Measurements from ENCODE around the gene PPP1R3E.

PPP1R3E gene

DNA sequence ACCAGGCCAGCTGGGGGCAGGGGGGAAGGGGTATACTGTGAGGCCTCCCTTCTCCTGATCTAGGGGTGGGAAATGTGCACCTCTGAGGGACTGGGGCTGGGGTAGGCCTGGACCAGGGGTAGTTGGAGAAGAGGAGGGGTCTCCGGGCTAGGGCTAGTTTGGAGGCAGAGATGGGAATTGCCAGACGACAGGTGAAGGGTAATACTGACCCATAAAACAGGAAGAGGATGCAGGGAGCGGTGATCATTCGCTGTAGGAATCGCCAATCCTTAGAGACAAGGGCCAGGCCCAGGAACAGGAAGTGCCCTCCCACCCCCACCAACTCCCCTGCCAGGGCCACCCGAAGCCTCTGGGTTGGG is 45.6 kb upstream of the PPP1R3E start:
- no peaks in the 10 kb centered on the region for H3K4me1 ChIP-seq (ENCODE audit: low read length)
- TF ChIP-seq EZH2phosphoT487 (IDR thresholded peaks at IDR 0.05; ENCODE audit: low read depth) (no peak), CTCF (IDR thresholded peaks at IDR 0.05; ENCODE audit: low read depth, low read length) (no peak)
- H3K4me2 ChIP-seq (ENCODE audit: low read length), result no peak overlapping the region
- H2AFZ ChIP-seq (ENCODE audit: low read depth, low read length), result no peak overlapping the region
- no peaks in the 10 kb centered on the region for H4K20me1 ChIP-seq (ENCODE audit: insufficient read depth, low read length)
- H3K79me2 ChIP-seq (ENCODE audit: low read length), result no peaks in the 10 kb centered on the region
- H3K27me3 ChIP-seq (ENCODE audit: low read depth, low read length), result 0 out of 2 replicates have a peak, but pooled peaks cover 2% of the 10 kb centered on the region
- H3K9ac ChIP-seq (ENCODE audit: low read length), result no peak overlapping the region
- H3K27ac ChIP-seq (ENCODE audit: low read length), result no peak overlapping the region
- H3K9me3 ChIP-seq (ENCODE audit: insufficient read depth, low read length), result no peaks in the 10 kb centered on the region
- H3K36me3 ChIP-seq (replicated peaks; ENCODE audit: low read depth, low read length), result no peaks in the 10 kb centered on the region
- no peak overlapping the region for H3K4me3 ChIP-seq (ENCODE audit: low read length)

DNA sequence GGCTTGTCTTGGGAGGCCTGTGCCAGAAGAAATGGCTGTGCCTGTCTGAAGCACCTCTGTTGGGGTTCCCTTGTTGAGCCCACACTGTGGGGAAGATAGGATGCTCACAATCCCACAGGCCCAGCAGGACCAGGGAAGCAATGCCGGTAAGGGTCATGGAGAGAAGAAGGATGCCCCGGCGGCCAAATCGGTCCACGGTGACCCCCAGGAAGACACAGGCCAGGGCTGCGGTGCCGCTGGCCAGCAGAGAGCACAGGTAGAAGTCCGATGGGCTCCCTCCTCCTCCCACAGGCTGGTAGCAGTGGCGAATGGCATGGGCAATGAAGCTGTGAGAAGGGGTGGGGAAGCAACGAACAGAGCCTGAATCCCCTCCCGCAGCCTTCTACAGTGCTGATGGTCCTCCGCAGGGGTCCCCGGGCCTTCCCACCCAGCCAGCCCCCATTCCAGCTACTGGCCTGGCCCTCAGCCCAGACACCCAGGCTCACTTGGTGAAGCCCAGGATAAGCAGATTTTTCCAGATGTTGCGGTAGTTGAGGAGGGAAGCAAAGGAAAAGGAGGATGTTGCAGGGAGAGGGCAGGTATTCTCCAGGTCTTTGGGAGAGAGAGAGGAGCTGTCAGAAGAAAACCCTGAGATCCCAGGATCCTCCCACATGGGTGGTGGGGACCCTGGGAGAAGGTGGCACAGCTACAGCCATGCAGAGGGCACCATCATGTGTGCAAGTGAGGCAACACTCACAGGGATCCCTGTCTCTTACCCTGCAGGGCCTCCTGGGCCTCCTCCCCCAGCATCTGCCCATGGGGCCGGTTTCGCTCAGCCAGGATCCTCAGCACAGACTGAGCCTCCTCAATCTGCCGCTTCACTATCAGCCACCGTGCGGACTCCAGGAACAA is 45.0 kb upstream of the PPP1R3E start:
- Histone ChIP-seq H3K36me3 (replicated peaks; ENCODE audit: low read depth, low read length) (no peaks in the 10 kb centered on the region), H3K4me3 (ENCODE audit: low read length) (no peak overlapping the region), H3K9me3 (ENCODE audit: insufficient read depth, low read length) (no peaks in the 10 kb centered on the region), H3K9ac (ENCODE audit: low read length) (no peak overlapping the region), H3K4me2 (ENCODE audit: low read length) (no peak overlapping the region), H2AFZ (ENCODE audit: low read depth, low read length) (no peak overlapping the region), H3K27ac (ENCODE audit: low read length) (no peak overlapping the region), H3K27me3 (ENCODE audit: low read depth, low read length) (no peaks in the 10 kb centered on the region), H3K4me1 (ENCODE audit: low read length) (no peaks in the 10 kb centered on the region), H4K20me1 (ENCODE audit: insufficient read depth, low read length) (no peaks in the 10 kb centered on the region), H3K79me2 (ENCODE audit: low read length) (no peaks in the 10 kb centered on the region)
- TF ChIP-seq EZH2phosphoT487 (IDR thresholded peaks at IDR 0.05; ENCODE audit: low read depth) (no peak), CTCF (IDR thresholded peaks at IDR 0.05; ENCODE audit: low read depth, low read length) (no peak)

DNA sequence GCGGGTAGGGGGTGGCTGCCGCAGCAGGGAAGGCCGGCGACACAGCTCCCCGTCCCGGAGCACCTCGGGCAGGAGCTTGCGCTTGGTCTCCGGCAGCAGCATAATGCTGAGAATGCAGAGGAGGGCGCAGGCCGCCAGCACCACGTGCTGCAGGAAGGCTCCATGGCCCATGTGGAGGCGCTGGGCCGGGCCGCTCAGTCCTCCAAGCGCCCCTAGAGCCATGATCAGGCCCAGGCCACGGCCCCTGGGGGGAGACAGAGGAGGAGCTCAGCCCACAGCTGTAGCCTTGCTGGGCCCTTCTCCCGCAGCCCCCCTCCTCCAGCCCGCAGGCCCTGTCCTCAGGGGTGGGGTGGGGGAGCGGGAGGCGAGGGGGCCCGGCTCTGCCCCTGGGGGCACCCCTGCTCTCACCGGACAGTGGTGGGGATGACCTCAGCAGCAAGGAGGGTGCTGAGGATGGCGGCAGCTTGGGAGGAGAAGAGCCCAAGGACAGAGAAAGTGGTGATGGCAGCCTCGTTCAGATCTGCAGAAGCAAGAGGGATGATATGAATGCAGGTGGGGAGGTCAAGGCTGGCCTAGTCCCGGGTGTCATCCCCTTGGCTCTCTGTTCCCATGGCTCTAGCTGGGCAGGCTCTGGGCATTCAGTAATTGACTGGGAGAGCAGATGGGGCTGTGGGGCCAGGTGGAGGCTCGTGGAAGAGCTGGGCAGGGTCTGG is 44.2 kb upstream of the PPP1R3E start:
- Histone ChIP-seq H2AFZ (ENCODE audit: low read depth, low read length) (no peak overlapping the region), H4K20me1 (ENCODE audit: insufficient read depth, low read length) (no peaks in the 10 kb centered on the region), H3K4me2 (ENCODE audit: low read length) (no peak overlapping the region), H3K27ac (ENCODE audit: low read length) (no peak overlapping the region), H3K9ac (ENCODE audit: low read length) (no peak overlapping the region), H3K36me3 (replicated peaks; ENCODE audit: low read depth, low read length) (no peaks in the 10 kb centered on the region), H3K4me3 (ENCODE audit: low read length) (no peak overlapping the region), H3K27me3 (ENCODE audit: low read depth, low read length) (no peaks in the 10 kb centered on the region; the same call in 1 of the 2 replicates), H3K4me1 (ENCODE audit: low read length) (no peaks in the 10 kb centered on the region), H3K9me3 (ENCODE audit: insufficient read depth, low read length) (no peaks in the 10 kb centered on the region), H3K79me2 (ENCODE audit: low read length) (no peaks in the 10 kb centered on the region)
- no peak for TF ChIP-seq CTCF (IDR thresholded peaks at IDR 0.05; ENCODE audit: low read depth, low read length)
- no peak for TF ChIP-seq EZH2phosphoT487 (IDR thresholded peaks at IDR 0.05; ENCODE audit: low read depth)

- Histone ChIP-seq H3K9me3 (ENCODE audit: insufficient read depth, low read length) (0 out of 2 replicates have a peak, but pooled peaks cover 2% of the 10 kb centered on the region), H3K4me1 (ENCODE audit: low read length) (no peaks in the 10 kb centered on the region), H3K4me2 (ENCODE audit: low read length) (no peak overlapping the region), H3K79me2 (ENCODE audit: low read length) (no peaks in the 10 kb centered on the region), H3K36me3 (replicated peaks; ENCODE audit: low read depth, low read length) (no peaks in the 10 kb centered on the region), H3K4me3 (ENCODE audit: low read length) (no peak overlapping the region), H2AFZ (ENCODE audit: low read depth, low read length) (no peak overlapping the region), H4K20me1 (ENCODE audit: insufficient read depth, low read length) (no peaks in the 10 kb centered on the region), H3K9ac (ENCODE audit: low read length) (no peak overlapping the region), H3K27ac (ENCODE audit: low read length) (no peak overlapping the region), H3K27me3 (ENCODE audit: low read depth, low read length) (no peaks in the 10 kb centered on the region; the same call in 1 of the 2 replicates)
- TF ChIP-seq CTCF (IDR thresholded peaks at IDR 0.05; ENCODE audit: low read depth, low read length) (no peak), EZH2phosphoT487 (IDR thresholded peaks at IDR 0.05; ENCODE audit: low read depth) (no peak)
Measured at GRCh38 chr14:23345987-23346692, 43.5 kb upstream of the PPP1R3E start.
